Osteocyte (in vitro differentiated cells): ENCODE data around the gene RELB. TPM values are rescaled to one million over a fixed set of nuclear protein-coding genes. Genes with fewer than 3 reads are reported as not detected.

Source experiments
- DNase-seq: peaks from one replicate; pipeline ENCODE4 v3.0.0; 2021; ENCODE audit warnings: mixed read lengths; ENCODE audit not compliant: unreplicated experiment; ENCODE audit errors: extremely low spot score
- H3K27ac Mint-ChIP-seq: one replicate; pipeline ENCODE4 v1.8.0; 2021; ENCODE audit warnings: mild to moderate bottlenecking, mixed read lengths; ENCODE audit not compliant: unreplicated experiment
- H3K27me3 Mint-ChIP-seq: one replicate; pipeline ENCODE4 v1.8.0; 2021; ENCODE audit warnings: mixed read lengths; ENCODE audit not compliant: unreplicated experiment
- H3K36me3 Mint-ChIP-seq: one replicate; pipeline ENCODE4 v1.8.0; 2021; ENCODE audit warnings: mixed read lengths; ENCODE audit not compliant: unreplicated experiment
- H3K4me1 Mint-ChIP-seq: one replicate; pipeline ENCODE4 v1.8.0; 2021; ENCODE audit warnings: mixed read lengths; ENCODE audit not compliant: unreplicated experiment
- H3K4me3 Mint-ChIP-seq: one replicate; pipeline ENCODE4 v1.8.0; 2021; ENCODE audit warnings: mild to moderate bottlenecking, moderate library complexity, mixed read lengths; ENCODE audit not compliant: unreplicated experiment
- H3K9me3 Mint-ChIP-seq: one replicate; pipeline ENCODE4 v1.8.0; 2021; ENCODE audit warnings: mixed read lengths; ENCODE audit not compliant: unreplicated experiment
- CTCF ChIP-seq: fragments of 200-600 bp; sonication (generic); IDR thresholded peaks from 2 replicates; pipeline ENCODE4 v1.5.0; 2021; ENCODE audit warnings: antibody characterized with exemption, mild to moderate bottlenecking, moderate library complexity
- total RNA-seq: library from RNA; stranded (reverse); gene quantifications from 2 replicates; pipeline ENCODE4 v1.2.1, GENCODE V29; 2021

The RELB gene
- total RNA-seq, 1 donor from 2014 or later = 15.1 TPM

GRCh38 chr19:45003485-45003884 lies 2.2 kb downstream of the RELB start:
- peaks cover 4% of the 10 kb centered on the region for H3K36me3 Mint-ChIP-seq
- no peak for DNase-seq

GRCh38 chr19:45005787-45006186 lies 4.5 kb downstream of the RELB start:
- Mint-ChIP-seq H3K27me3 (no peaks in the 10 kb centered on the region), H3K4me3 (no peak overlapping the region), H3K4me1 (peaks cover 6% of the 10 kb centered on the region), H3K9me3 (no peaks in the 10 kb centered on the region), H3K27ac (no peak overlapping the region), H3K36me3 (peaks cover 4% of the 10 kb centered on the region)
- no peak for TF ChIP-seq CTCF
- no peak for DNase-seq

More at GRCh38 chr19:45003485-45003884, 2.2 kb downstream of the RELB start:
- Mint-ChIP-seq H3K9me3 (no peaks in the 10 kb centered on the region), H3K27me3 (no peaks in the 10 kb centered on the region), H3K4me1 (peaks cover 6% of the 10 kb centered on the region), H3K4me3 (no peak overlapping the region), H3K27ac (no peak overlapping the region)
- no peak for TF ChIP-seq CTCF

- no peak overlapping the region for H3K4me3 Mint-ChIP-seq
- DNase-seq = no peak
- H3K9me3 Mint-ChIP-seq = no peaks in the 10 kb centered on the region
- TF ChIP-seq CTCF = no peak
- peaks cover 8% of the 10 kb centered on the region for H3K36me3 Mint-ChIP-seq
- no peaks in the 10 kb centered on the region for H3K27me3 Mint-ChIP-seq
- no peak overlapping the region for H3K27ac Mint-ChIP-seq
- no peaks in the 10 kb centered on the region for H3K4me1 Mint-ChIP-seq
These were observed 7.3 kb downstream of the RELB start for GRCh38 chr19:45008552-45008951.

DNA sequence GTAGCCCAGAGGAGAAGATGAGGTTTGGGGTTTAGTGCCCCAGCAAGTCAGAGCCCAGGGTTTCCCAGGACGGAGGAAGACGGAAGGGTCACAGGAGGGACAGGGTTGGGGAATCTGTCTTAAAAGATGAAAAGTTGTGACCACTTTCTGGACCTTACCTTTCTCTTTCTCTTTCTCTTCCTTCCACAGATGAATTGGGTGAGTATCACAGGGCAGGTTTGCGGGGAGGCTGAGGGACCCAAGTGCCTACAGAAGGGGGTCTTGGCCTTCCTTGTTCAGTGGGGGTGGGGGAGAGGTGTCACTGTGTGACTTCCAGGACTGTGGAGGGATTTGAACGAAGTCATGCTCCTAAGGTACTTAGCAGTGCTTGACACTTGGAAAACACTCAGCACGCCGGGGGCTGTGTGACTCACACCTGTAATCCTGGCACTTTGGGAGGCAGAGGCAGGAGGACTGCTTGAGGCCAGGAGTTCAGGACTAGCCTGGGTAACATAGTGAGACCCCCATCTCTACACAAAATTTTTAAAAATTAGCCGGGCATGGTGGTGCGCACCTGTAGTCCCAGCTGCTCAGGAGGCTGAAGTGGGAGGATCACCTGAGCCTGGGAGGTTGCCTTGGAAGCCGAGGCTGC lies 8.5 kb downstream of the RELB start:
- Mint-ChIP-seq H3K27me3 (no peaks in the 10 kb centered on the region), H3K9me3 (no peaks in the 10 kb centered on the region), H3K36me3 (peaks cover 12% of the 10 kb centered on the region), H3K4me3 (no peak overlapping the region), H3K27ac (no peak overlapping the region), H3K4me1 (no peaks in the 10 kb centered on the region)
- TF ChIP-seq CTCF = no peak
- DNase-seq = no peak

- no peak overlapping the region for H3K27ac Mint-ChIP-seq
- H3K36me3 Mint-ChIP-seq = peaks cover 12% of the 10 kb centered on the region
- TF ChIP-seq CTCF = no peak
- H3K27me3 Mint-ChIP-seq = no peaks in the 10 kb centered on the region
- no peaks in the 10 kb centered on the region for H3K9me3 Mint-ChIP-seq
- no peak overlapping the region for H3K4me3 Mint-ChIP-seq
- DNase-seq = no peak
- no peaks in the 10 kb centered on the region for H3K4me1 Mint-ChIP-seq
These were observed 9.0 kb downstream of the RELB start for GRCh38 chr19:45010306-45010705.
